ENCODE measurements around the gene ERC2.

GRCh38 chr3:55630921-55631299 is 837.4 kb downstream of the ERC2 start:
- no peak for TF ChIP-seq CTCF (CRISPR knock-in tag; IDR thresholded peaks at IDR 0.05)
- TF ChIP-seq SALL1 (CRISPR knock-in tag; IDR thresholded peaks at IDR 0.05), result no peak
- TF ChIP-seq FOXA3 (CRISPR knock-in tag; IDR thresholded peaks at IDR 0.05), result no peak
- TF ChIP-seq POLR2AphosphoS5 (IDR thresholded peaks at IDR 0.05; ENCODE audit: low read depth, low read length), result no peak
- no peak for TF ChIP-seq BCL3 (CRISPR knock-in tag; IDR thresholded peaks at IDR 0.05)
- no peak for TF ChIP-seq CREB3 (CRISPR knock-in tag; IDR thresholded peaks at IDR 0.05)
- TF ChIP-seq EZH2 (conservative IDR thresholded peaks at IDR 0.05; ENCODE audit: low read depth, low read length), result no peak
- no peak for TF ChIP-seq ZNF562 (CRISPR knock-in tag; IDR thresholded peaks at IDR 0.05; ENCODE audit: borderline replicate concordance)
- TF ChIP-seq IRF1 (CRISPR knock-in tag; IDR thresholded peaks at IDR 0.05; ENCODE audit: low read depth), result no peak
